ENCODE data around the gene COMMD3. TPM values are rescaled to one million over a fixed set of nuclear protein-coding genes. Genes with fewer than 3 reads are reported as not detected.

Gene COMMD3
- total RNA-seq, 1 donor from 2014 or later: 42.3 TPM

- Mint-ChIP-seq H3K36me3 (ENCODE audit: low read depth, unreplicated experiment) (no peaks in the 10 kb centered on the region), H3K27me3 (ENCODE audit: unreplicated experiment) (no peaks in the 10 kb centered on the region), H3K4me3 (ENCODE audit: unreplicated experiment) (no peak overlapping the region), H3K4me1 (ENCODE audit: unreplicated experiment) (no peaks in the 10 kb centered on the region), H3K9me3 (ENCODE audit: unreplicated experiment) (no peaks in the 10 kb centered on the region), H3K27ac (ENCODE audit: unreplicated experiment) (no peak overlapping the region)
- no peak for DNase-seq (ENCODE audit: low spot score)
- no peak for TF ChIP-seq CTCF (IDR thresholded peaks at IDR 0.05; ENCODE audit: unreplicated experiment)
Measured at GRCh38 chr10:22368402-22368801, 52.2 kb downstream of the COMMD3 start.

GRCh38 chr10:22368981-22369380 lies 52.8 kb downstream of the COMMD3 start:
- H3K9me3 Mint-ChIP-seq (ENCODE audit: unreplicated experiment): no peaks in the 10 kb centered on the region
- no peak overlapping the region for H3K27ac Mint-ChIP-seq (ENCODE audit: unreplicated experiment)
- no peaks in the 10 kb centered on the region for H3K36me3 Mint-ChIP-seq (ENCODE audit: low read depth, unreplicated experiment)
- TF ChIP-seq CTCF (IDR thresholded peaks at IDR 0.05; ENCODE audit: unreplicated experiment): no peak
- H3K27me3 Mint-ChIP-seq (ENCODE audit: unreplicated experiment): no peaks in the 10 kb centered on the region
- H3K4me3 Mint-ChIP-seq (ENCODE audit: unreplicated experiment): no peak overlapping the region
- H3K4me1 Mint-ChIP-seq (ENCODE audit: unreplicated experiment): no peaks in the 10 kb centered on the region
- no peak for DNase-seq (ENCODE audit: low spot score)

GRCh38 chr10:22369434-22370072 lies 53.4 kb downstream of the COMMD3 start:
- Mint-ChIP-seq H3K27ac (ENCODE audit: unreplicated experiment) (no peak overlapping the region), H3K9me3 (ENCODE audit: unreplicated experiment) (no peaks in the 10 kb centered on the region)
- no peak for TF ChIP-seq CTCF (IDR thresholded peaks at IDR 0.05; ENCODE audit: unreplicated experiment)

More at GRCh38 chr10:22369434-22370072, 53.4 kb downstream of the COMMD3 start:
- no peaks in the 10 kb centered on the region for H3K4me1 Mint-ChIP-seq (ENCODE audit: unreplicated experiment)
- no peak overlapping the region for H3K4me3 Mint-ChIP-seq (ENCODE audit: unreplicated experiment)
- no peak for DNase-seq (ENCODE audit: low spot score)
- no peaks in the 10 kb centered on the region for H3K27me3 Mint-ChIP-seq (ENCODE audit: unreplicated experiment)
- H3K36me3 Mint-ChIP-seq (ENCODE audit: low read depth, unreplicated experiment): no peaks in the 10 kb centered on the region

Other genes starting within 250 kb of the COMMD3 start
- gene EBLN1, start 98.4 kb upstream of the COMMD3 start, total RNA-seq (ENCODE audit: unreplicated experiment): not detected
- gene BMI1, start 4.7 kb downstream of the COMMD3 start, total RNA-seq (ENCODE audit: unreplicated experiment): 23.6 TPM
- gene SPAG6, start 29.1 kb downstream of the COMMD3 start, total RNA-seq (ENCODE audit: unreplicated experiment): 0.46 TPM

Measured in endothelial cell (in vitro differentiated cells).